GM19395 (cell line): ENCODE results near the gene DNA2.

Experiments
- ATAC-seq: cut with Tn5 transposase; IDR thresholded peaks from one replicate; pipeline ENCODE4 v1.9.1; 2021; ENCODE audit warnings: mild to moderate bottlenecking, moderate library complexity; ENCODE audit not compliant: unreplicated experiment

DNA2 gene

DNA sequence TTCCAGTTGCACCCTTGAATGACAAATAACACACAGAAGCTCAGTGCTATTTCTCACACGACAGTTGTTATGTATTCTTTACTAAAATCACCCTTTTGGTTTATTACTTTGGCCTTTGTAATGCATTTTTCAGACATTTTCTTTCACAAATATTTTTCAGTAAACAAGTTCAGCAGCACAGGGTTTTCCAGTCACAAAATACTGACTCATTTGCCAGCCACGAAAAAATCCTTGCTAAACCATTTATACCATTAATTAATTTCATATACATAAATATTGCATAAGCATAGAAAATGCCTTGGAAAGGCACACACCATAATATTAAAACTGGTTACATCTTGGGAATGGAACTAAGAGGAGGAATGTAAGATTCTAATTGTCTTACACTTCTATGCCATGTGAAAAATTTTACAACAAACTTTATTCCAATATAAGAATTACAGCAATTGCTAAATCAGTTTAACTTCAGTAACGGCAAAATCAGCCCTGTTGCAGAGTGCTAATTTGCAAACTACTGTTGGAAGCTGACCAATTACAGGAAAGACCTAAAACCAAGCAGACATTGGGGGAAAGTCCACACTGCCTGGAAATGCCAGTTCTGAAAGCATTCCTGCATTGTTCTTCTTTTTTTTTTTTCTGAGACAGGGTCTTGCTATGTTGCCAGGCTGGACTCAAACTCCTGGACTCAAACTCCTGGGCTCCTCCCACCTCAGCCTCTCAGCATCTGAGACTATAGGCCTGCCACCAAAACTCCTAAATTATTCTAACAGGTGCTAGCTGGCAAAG lies 107.5 kb downstream of the DNA2 start:
- ATAC-seq = no peak
